Fibroblast of mammary gland (primary cell): ENCODE measurements around the gene CSNK2B.

Experiments
- DNase-seq: peaks from one replicate; pipeline ENCODE4 v3.0.0-alpha.2; 2010; ENCODE audit warnings: low read depth
- H3K4me3 ChIP-seq: 2 replicates; pipeline ENCODE4 v1.5.1; 2011; ENCODE audit warnings: low read depth, mild to moderate bottlenecking, low read length, moderate library complexity; ENCODE audit not compliant: control insufficient read depth
- TF ChIP-seq, protein P1 (sequence below): conservative IDR thresholded peaks from 2 replicates; pipeline ENCODE4 v1.5.1; 2011; ENCODE audit warnings: low read depth, low read length, inconsistent platforms; ENCODE audit not compliant: control insufficient read depth, insufficient read depth

Gene CSNK2B

DNA sequence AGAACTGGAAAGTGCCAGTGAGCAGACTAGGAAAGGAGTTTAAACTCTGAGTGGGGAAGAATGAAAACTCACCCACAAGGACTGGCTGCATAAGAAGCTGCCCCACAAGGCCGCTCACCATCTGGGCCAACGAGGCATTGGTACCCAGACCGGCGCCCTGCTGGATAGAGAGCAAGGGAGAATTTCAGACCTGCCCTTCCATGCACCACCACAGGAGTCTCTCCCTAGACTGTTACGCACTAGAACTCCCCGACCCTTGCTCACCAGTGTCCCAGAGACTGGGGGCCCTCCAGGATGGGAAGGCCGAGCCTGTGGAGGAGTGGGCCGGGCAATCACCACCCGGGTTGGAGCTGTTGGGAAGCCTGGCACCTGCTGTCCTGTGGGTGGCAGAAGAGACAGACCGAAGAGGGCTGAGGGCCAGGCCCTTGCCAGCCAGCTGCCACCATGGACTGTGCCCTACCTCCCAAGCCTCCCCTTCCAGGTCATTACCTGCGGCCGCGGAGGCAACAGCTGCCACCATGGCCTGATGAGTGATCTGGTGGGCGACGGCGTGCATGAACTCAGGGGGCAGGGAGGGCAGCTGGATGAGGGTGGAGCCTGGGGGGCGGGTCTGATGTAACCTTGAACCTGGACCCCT, 21.9 kb upstream of the CSNK2B start:
- no peak overlapping the region for H3K4me3 ChIP-seq
- DNase-seq = no peak
- TF ChIP-seq, protein P1, sequence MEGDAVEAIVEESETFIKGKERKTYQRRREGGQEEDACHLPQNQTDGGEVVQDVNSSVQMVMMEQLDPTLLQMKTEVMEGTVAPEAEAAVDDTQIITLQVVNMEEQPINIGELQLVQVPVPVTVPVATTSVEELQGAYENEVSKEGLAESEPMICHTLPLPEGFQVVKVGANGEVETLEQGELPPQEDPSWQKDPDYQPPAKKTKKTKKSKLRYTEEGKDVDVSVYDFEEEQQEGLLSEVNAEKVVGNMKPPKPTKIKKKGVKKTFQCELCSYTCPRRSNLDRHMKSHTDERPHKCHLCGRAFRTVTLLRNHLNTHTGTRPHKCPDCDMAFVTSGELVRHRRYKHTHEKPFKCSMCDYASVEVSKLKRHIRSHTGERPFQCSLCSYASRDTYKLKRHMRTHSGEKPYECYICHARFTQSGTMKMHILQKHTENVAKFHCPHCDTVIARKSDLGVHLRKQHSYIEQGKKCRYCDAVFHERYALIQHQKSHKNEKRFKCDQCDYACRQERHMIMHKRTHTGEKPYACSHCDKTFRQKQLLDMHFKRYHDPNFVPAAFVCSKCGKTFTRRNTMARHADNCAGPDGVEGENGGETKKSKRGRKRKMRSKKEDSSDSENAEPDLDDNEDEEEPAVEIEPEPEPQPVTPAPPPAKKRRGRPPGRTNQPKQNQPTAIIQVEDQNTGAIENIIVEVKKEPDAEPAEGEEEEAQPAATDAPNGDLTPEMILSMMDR = no peak

DNA sequence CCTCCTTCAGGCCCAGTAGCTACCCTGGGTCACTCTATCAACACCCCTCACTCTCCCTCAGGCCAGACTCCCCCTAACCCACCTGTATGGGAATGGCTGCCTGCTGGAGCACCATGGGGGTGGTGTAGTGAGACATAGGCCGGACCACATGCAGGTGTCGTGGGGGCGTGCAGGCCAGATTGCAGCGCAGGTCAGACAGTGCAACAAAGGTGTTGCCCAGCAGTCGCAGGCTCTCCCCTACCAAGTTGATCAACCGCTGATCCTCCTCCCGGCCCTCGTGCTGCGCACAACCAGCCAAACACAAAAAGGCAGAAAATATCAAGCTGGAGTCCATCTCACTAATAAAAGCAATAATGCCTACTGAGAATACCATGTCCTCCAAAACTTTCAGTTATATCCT, 20.6 kb upstream of the CSNK2B start:
- TF ChIP-seq, protein P1 = no peak
- no peak for DNase-seq
- no peak overlapping the region for H3K4me3 ChIP-seq

DNA sequence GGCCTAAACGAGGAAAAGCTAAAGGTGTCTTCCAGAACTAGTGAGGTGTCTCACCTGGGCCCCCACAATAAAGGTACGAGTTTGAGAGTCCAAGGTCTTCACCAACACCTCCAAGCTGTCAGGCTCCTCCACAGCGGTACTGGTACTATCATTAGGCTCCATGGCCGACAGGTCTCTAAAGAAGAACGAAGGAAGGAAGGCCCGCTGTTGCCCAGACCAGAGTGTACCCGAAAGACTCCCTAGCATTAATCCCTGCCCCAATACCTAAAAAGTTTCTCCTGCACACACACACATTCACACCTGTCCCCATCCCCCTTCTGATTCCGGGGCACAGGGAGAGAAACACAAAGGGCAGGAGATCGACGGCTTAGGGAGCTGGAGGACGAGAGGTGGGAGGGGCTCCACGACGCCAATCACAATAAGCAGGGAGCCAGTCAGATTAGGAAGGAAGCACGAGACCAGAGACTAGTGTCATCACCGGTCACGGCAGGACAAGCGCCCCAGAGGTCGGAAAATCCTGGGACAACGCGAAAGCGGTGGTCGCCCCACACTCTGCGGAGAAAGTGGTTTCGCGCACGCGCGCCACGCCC, 14.2 kb upstream of the CSNK2B start:
- peak; percentile 82 for DNase-seq
- H3K4me3 ChIP-seq = peak overlapping the region; percentile 84
- TF ChIP-seq, protein P1 = no peak

DNA sequence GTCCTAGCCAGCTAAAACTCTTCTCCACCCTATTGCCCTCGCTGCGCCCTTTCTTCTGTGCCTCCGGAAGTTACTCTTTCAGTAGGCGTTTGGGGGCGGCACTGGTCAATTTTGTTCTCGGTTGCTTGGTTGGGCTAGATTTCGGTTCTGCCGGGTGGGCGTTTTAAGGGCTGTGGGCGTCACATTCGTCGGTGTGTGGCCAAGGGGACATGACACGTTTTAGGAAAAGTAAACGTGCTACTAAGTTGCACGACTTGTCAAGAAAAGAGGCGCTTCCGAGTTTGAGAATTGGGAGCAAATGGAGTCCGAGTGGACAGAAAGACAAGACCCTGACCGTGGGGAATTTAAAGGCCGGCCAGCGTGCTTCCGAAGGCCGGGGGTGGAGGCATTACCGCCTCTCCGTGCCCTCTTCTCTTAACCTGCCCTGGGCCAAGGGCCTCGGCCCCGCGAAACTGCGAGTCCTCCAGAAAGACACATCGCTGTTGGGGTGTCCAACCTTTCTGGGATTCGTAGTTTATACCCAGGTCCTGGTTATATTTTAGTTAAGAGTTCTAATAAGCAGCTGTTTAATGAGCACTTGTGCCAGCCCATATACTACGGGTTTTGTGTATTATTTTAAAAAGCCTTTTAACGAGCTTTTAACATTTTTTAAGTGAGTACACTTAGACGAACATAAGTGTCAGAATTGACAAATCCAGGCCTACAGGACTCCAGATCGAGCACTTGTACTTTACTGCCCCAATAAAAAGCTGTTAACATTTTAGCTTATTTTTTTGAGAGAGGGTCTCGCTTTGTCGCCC, 12.8 kb upstream of the CSNK2B start:
- TF ChIP-seq, protein P1 = no peak
- H3K4me3 ChIP-seq = peak overlapping the region; percentile 84
- DNase-seq = no peak

DNA sequence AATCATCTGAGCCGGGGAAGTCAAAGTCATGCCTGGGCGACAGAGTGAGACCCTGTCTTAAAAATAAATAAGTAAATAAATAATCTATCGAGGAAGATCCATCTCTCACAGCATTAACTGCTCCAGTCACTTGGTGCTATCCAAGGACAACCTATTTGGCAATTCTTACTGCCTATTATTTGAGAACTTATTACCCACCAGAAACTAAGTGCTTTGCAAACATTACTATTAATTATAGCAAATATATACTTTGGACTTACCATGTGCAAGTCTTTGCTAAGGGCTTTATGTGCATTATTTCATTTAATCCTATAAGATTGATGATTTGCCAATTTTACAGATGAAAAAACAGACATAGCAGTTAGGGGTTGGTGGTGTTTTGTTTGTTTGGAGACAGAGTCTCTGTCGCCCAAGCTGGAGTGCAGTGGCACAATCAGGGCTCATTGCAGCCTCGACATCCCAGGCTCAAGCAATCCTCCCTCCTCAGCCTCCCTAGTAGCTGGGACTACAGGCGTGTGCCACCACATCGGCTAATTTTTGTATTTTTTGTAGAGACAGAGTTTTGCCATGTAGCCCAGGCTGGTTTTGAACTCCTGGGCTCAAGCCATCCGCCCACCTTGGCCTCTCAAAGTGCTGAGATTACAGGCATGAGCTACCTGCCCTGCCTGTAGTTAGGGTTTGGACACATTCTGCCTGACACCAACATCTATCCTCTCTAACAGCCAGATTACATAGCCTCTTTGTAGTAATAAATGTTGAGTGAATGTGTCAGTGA, 11.1 kb upstream of the CSNK2B start:
- no peak for DNase-seq
- no peak overlapping the region for H3K4me3 ChIP-seq
- TF ChIP-seq, protein P1 = no peak
